Measurements from ENCODE around the gene ZC3H12A.

ZC3H12A gene

DNA sequence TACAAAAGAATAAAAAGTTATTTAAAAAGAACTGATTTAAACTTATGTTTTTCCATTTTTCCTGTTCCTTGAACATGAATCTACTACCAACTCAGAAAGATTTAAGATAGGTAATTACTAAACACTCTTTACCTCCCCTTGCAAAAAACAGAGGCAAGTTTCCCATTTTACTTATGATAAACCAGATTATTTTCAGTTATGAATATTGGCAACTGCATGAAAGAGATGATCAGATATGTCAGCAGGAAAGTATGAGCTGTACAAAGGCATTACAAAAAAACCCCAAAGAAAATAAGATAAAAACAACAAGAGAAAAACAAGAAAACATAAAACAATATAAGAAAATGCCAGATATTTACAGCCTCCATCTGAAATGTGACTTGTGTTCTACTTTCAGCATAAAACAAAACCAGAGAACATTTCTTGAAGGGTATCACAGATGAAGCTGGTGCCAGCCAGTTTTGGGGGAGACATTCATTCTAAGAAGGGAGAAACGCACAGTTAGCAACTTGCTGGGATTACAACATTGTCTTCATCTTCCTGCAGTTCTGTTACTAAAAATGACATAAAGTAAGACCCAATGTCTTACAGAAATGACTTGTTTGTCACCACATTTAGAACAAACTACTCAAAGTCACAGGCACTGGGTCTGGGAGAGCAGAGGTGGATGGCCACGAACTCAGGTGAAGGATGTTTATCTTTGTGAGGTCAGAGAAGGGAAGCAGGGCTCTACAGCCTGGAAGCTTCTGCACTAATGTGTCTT lies 19.1 kb downstream of the ZC3H12A start:
- Histone ChIP-seq H3K4me1 (ENCODE audit: control insufficient read depth, insufficient read depth, low read length) (0 out of 2 replicates have a peak, but pooled peaks cover 3% of the 10 kb centered on the region), H3K36me3 (ENCODE audit: control insufficient read depth in 2 of 2, insufficient read depth in 1 of 2, low read length in 2 of 2) (peaks cover 24 to 67% of the 10 kb centered on the region in 2 experiments), H3K4me3 (ENCODE audit: low read depth, low read length) (no peak overlapping the region), H3K9me3 (ENCODE audit: control insufficient read depth, insufficient read depth, low read depth, low read length) (no peaks in the 10 kb centered on the region), H3K27ac (ENCODE audit: extremely low read depth, low read depth, low read length) (no peak overlapping the region)
- ChIA-PET POLR2A (interaction anchor here (0.6 kb wide), 1 partner anchor 14 kb away, joined by 3 read pairs; no protein-coding TSS in a partner anchor), CTCF (interaction anchor here (1.2 to 5.0 kb wide), 2 partner anchors 21 to 39 kb away, joined by 4 to 20 read pairs; partner anchors contain the start of gene MEAF6)
- no peak for TF ChIP-seq ZNF114 (tag by site-specific recombination; IDR thresholded peaks at IDR 0.05)
- no peak for TF ChIP-seq GFI1B (tag by site-specific recombination; IDR thresholded peaks at IDR 0.05)
- no peak for TF ChIP-seq ZNF324 (tag by site-specific recombination; IDR thresholded peaks at IDR 0.05)
- TF ChIP-seq ZNF146 (tag by site-specific recombination; IDR thresholded peaks at IDR 0.05) = no peak

- ChIA-PET POLR2A (no interaction called here), CTCF (interaction anchor here (0.7 to 7.3 kb wide), 5 partner anchors 9 to 40 kb away, joined by 3 to 59 read pairs (median 4); partner anchors contain the start of gene MEAF6)
- H3K4me1 ChIP-seq (ENCODE audit: control insufficient read depth, insufficient read depth, low read length) = 0 out of 2 replicates have a peak, but pooled peaks cover 3% of the 10 kb centered on the region
- no peak overlapping the region for H3K4me3 ChIP-seq (ENCODE audit: low read depth, low read length)
- TF ChIP-seq ATF2 (tag by site-specific recombination; IDR thresholded peaks at IDR 0.05; ENCODE audit: low read depth) (no peak), ZSCAN4 (tag by site-specific recombination; IDR thresholded peaks at IDR 0.05) (no peak), ZNF2 (tag by site-specific recombination; IDR thresholded peaks at IDR 0.05) (no peak), ZNF148 (tag by site-specific recombination; IDR thresholded peaks at IDR 0.05; ENCODE audit: borderline replicate concordance) (no peak), KLF8 (tag by site-specific recombination; IDR thresholded peaks at IDR 0.05) (no peak), TRIM28 (IDR thresholded peaks at IDR 0.05; ENCODE audit: borderline replicate concordance, low read length) (no peak)
- H3K27ac ChIP-seq (ENCODE audit: extremely low read depth, low read depth, low read length) = no peak overlapping the region
- no peaks in the 10 kb centered on the region for H3K9me3 ChIP-seq (ENCODE audit: control insufficient read depth, insufficient read depth, low read depth, low read length)
- H3K36me3 ChIP-seq (ENCODE audit: control insufficient read depth in 2 of 2, insufficient read depth in 1 of 2, low read length in 2 of 2) = peaks cover 25 to 73% of the 10 kb centered on the region in 2 experiments
Measured at GRCh38 chr1:37495875-37496274, 21.5 kb downstream of the ZC3H12A start.

GRCh38 chr1:37497832-37498231 lies 23.5 kb downstream of the ZC3H12A start:
- Histone ChIP-seq H3K4me1 (ENCODE audit: control insufficient read depth, insufficient read depth, low read length) (0 out of 2 replicates have a peak, but pooled peaks cover 3% of the 10 kb centered on the region), H3K27ac (ENCODE audit: extremely low read depth, low read depth, low read length) (no peak overlapping the region), H3K9me3 (ENCODE audit: control insufficient read depth, insufficient read depth, low read depth, low read length) (no peaks in the 10 kb centered on the region), H3K4me3 (ENCODE audit: low read depth, low read length) (no peak overlapping the region), H3K36me3 (ENCODE audit: control insufficient read depth in 2 of 2, insufficient read depth in 1 of 2, low read length in 2 of 2) (peaks cover 24 to 81% of the 10 kb centered on the region in 2 experiments)
- TF ChIP-seq ZNF600 (tag by site-specific recombination; IDR thresholded peaks at IDR 0.05) = peak; percentile 64; the same call in 1 of the 2 replicates
- peak; percentile 84 for TF ChIP-seq ZNF10 (tag by site-specific recombination; IDR thresholded peaks at IDR 0.05)
- TF ChIP-seq ZNF146 (tag by site-specific recombination; IDR thresholded peaks at IDR 0.05) = no peak
- TF ChIP-seq ZBTB6 (tag by site-specific recombination; IDR thresholded peaks at IDR 0.05) = peak; percentile 98
- POLR2A ChIA-PET = interaction anchor here (0.7 kb wide), 1 partner anchor 12 kb away, joined by 3 read pairs; no protein-coding TSS in a partner anchor
- CTCF ChIA-PET = interaction anchor here (0.7 to 7.3 kb wide), 4 partner anchors 11 to 26 kb away, joined by 3 to 59 read pairs (median 12); partner anchors contain the start of gene MEAF6
